Neural cell (in vitro differentiated cells): ENCODE data around the gene MYBPC1. TPM values are rescaled to one million over a fixed set of nuclear protein-coding genes. Genes with fewer than 3 reads are reported as not detected.
A peak's percentile ranks its signal among the peaks of the same experiment; 100 is the strongest.

ENCODE experiments used
- H2AFZ ChIP-seq: fragments of 200-600, 300-800 bp; sonication (generic), shearing (Covaris generic); 2 replicates; pipeline ENCODE4 v1.6.0; 2014; ENCODE audit warnings: low read depth, mild to moderate bottlenecking, antibody characterized with exemption, low read length, moderate library complexity
- H3F3A ChIP-seq: fragments of 200-600 bp; shearing (Covaris generic); 2 replicates; pipeline ENCODE4 v1.6.1; 2016; ENCODE audit warnings: mild to moderate bottlenecking, moderate library complexity, mixed read lengths, antibody characterized with exemption, low read length; ENCODE audit not compliant: insufficient read depth, poor library complexity, severe bottlenecking
- H3K27ac ChIP-seq: fragments of 200-600, 300-800 bp; sonication (generic), shearing (Covaris generic); 2 replicates; pipeline ENCODE4 v1.5.1; 2014; ENCODE audit warnings: mild to moderate bottlenecking, low read length, moderate library complexity
- H3K27me3 ChIP-seq: fragments of 300-800, 200-600 bp; sonication (generic), shearing (Covaris generic); 2 replicates; pipeline ENCODE4 v1.6.0; 2014; ENCODE audit warnings: mild to moderate bottlenecking, low read depth, low read length, moderate library complexity; ENCODE audit not compliant: insufficient read depth
- H3K36me3 ChIP-seq: fragments of 300-800, 200-600 bp; sonication (generic), shearing (Covaris generic); 2 replicates; pipeline ENCODE4 v1.5.1; 2014; ENCODE audit warnings: mild to moderate bottlenecking, antibody characterized with exemption, low read length, moderate library complexity; ENCODE audit not compliant: insufficient read depth
- H3K4me2 ChIP-seq: fragments of 300-800, 200-600 bp; sonication (generic), shearing (Covaris generic); 2 replicates; pipeline ENCODE4 v1.6.0; 2014; ENCODE audit warnings: mild to moderate bottlenecking, low read length
- H3K4me3 ChIP-seq: fragments of 300-800, 200-600 bp; sonication (generic), shearing (Covaris generic); 2 replicates; pipeline ENCODE4 v1.5.1; 2014; ENCODE audit warnings: mild to moderate bottlenecking, low read length, moderate library complexity
- H3K79me2 ChIP-seq: fragments of 200-600 bp; shearing (Covaris generic); replicated peaks from 2 replicates; pipeline ENCODE4 v1.6.0; 2014; ENCODE audit warnings: mild to moderate bottlenecking, low read length, moderate library complexity; ENCODE audit not compliant: insufficient read depth
- H3K9ac ChIP-seq: fragments of 300-800, 200-600 bp; sonication (generic), shearing (Covaris generic); 2 replicates; pipeline ENCODE4 v1.6.1; 2016; ENCODE audit warnings: mild to moderate bottlenecking, low read length, mixed read lengths
- H3K9me2 ChIP-seq: fragments of 200-600 bp; shearing (Covaris generic); 2 replicates; pipeline ENCODE4 v1.6.1; 2016; ENCODE audit warnings: mild to moderate bottlenecking, low read length, mixed read lengths; ENCODE audit not compliant: insufficient read depth
- H3K9me3 ChIP-seq: fragments of 200-600, 300-800 bp; sonication (generic), shearing (Covaris generic); 2 replicates; pipeline ENCODE4 v1.6.1; 2016; ENCODE audit warnings: mild to moderate bottlenecking, mixed run types, low read length, moderate library complexity, mixed read lengths
- H4K20me1 ChIP-seq: fragments of 200-600 bp; shearing (Covaris generic); 2 replicates; pipeline ENCODE4 v1.6.1; 2016; ENCODE audit warnings: mild to moderate bottlenecking, mixed run types; ENCODE audit not compliant: insufficient read depth
- EP300 ChIP-seq: fragments of 450-650 bp; conservative IDR thresholded peaks from 2 replicates; pipeline ENCODE4 v1.6.1; 2014; ENCODE audit warnings: antibody characterized with exemption, mild to moderate bottlenecking, moderate library complexity; ENCODE audit not compliant: poor library complexity, severe bottlenecking
- EZH2 ChIP-seq: fragments of 200-600, 300-800 bp; shearing (Covaris generic), sonication (generic); IDR thresholded peaks from 2 replicates; pipeline ENCODE4 v1.6.1; 2014; ENCODE audit warnings: antibody characterized with exemption, low read length, borderline replicate concordance, mild to moderate bottlenecking; ENCODE audit not compliant: insufficient read depth, poor library complexity, severe bottlenecking
- MXI1 ChIP-seq: fragments of 450-650 bp; conservative IDR thresholded peaks from 2 replicates; pipeline ENCODE4 v1.6.1; 2014; ENCODE audit warnings: antibody characterized with exemption, mild to moderate bottlenecking; ENCODE audit not compliant: poor library complexity, severe bottlenecking
- POLR2AphosphoS5 ChIP-seq: IDR thresholded peaks from 2 replicates; pipeline ENCODE4 v1.6.1; 2012
- RAD21 ChIP-seq: fragments of 450-650 bp; conservative IDR thresholded peaks from 2 replicates; pipeline ENCODE4 v1.6.1; 2014; ENCODE audit warnings: antibody characterized with exemption, mild to moderate bottlenecking, moderate library complexity
- SMC3 ChIP-seq: fragments of 450-650 bp; conservative IDR thresholded peaks from 2 replicates; pipeline ENCODE4 v1.6.1; 2014; ENCODE audit warnings: antibody characterized with exemption, mild to moderate bottlenecking, moderate library complexity; ENCODE audit not compliant: poor library complexity
- TAF1 ChIP-seq: IDR thresholded peaks from 2 replicates; pipeline ENCODE4 v1.6.1; 2012; ENCODE audit warnings: low read depth
- polyA plus RNA-seq: library from polyadenylated mRNA; depleted of rRNA; stranded (reverse); fragments of >200 nt; gene quantifications from 2 replicates; pipeline ENCODE4 v1.2.3, GENCODE V29; 2014
- TF ChIP-seq, protein P1 (sequence below): IDR thresholded peaks from 2 replicates; pipeline ENCODE4 v1.6.1; 2012; ENCODE audit warnings: borderline replicate concordance
- TF ChIP-seq, protein P2 (sequence below): fragments of 450-650 bp; IDR thresholded peaks from 2 replicates; pipeline ENCODE4 v1.5.1; 2014; ENCODE audit warnings: antibody characterized with exemption, mild to moderate bottlenecking, moderate library complexity; ENCODE audit not compliant: poor library complexity, severe bottlenecking

MYBPC1 gene
- polyA plus RNA-seq, 1 donor from 2014 or later = not detected

GRCh38 chr12:101637936-101638335 lies 43.2 kb downstream of the MYBPC1 start:
- Histone ChIP-seq H3K27ac (no peak overlapping the region), H3K4me3 (no peak overlapping the region), H3F3A (no peaks in the 10 kb centered on the region), H4K20me1 (no peaks in the 10 kb centered on the region), H3K9me2 (no peaks in the 10 kb centered on the region), H3K9me3 (no peaks in the 10 kb centered on the region), H2AFZ (no peak overlapping the region), H3K9ac (no peak overlapping the region), H3K27me3 (peaks cover 18% of the 10 kb centered on the region), H3K4me2 (no peak overlapping the region), H3K36me3 (no peaks in the 10 kb centered on the region), H3K79me2 (no peaks in the 10 kb centered on the region)
- no peak for TF ChIP-seq EZH2
- TF ChIP-seq, protein P1, sequence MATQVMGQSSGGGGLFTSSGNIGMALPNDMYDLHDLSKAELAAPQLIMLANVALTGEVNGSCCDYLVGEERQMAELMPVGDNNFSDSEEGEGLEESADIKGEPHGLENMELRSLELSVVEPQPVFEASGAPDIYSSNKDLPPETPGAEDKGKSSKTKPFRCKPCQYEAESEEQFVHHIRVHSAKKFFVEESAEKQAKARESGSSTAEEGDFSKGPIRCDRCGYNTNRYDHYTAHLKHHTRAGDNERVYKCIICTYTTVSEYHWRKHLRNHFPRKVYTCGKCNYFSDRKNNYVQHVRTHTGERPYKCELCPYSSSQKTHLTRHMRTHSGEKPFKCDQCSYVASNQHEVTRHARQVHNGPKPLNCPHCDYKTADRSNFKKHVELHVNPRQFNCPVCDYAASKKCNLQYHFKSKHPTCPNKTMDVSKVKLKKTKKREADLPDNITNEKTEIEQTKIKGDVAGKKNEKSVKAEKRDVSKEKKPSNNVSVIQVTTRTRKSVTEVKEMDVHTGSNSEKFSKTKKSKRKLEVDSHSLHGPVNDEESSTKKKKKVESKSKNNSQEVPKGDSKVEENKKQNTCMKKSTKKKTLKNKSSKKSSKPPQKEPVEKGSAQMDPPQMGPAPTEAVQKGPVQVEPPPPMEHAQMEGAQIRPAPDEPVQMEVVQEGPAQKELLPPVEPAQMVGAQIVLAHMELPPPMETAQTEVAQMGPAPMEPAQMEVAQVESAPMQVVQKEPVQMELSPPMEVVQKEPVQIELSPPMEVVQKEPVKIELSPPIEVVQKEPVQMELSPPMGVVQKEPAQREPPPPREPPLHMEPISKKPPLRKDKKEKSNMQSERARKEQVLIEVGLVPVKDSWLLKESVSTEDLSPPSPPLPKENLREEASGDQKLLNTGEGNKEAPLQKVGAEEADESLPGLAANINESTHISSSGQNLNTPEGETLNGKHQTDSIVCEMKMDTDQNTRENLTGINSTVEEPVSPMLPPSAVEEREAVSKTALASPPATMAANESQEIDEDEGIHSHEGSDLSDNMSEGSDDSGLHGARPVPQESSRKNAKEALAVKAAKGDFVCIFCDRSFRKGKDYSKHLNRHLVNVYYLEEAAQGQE = no peak
- no peak for TF ChIP-seq RAD21

DNA sequence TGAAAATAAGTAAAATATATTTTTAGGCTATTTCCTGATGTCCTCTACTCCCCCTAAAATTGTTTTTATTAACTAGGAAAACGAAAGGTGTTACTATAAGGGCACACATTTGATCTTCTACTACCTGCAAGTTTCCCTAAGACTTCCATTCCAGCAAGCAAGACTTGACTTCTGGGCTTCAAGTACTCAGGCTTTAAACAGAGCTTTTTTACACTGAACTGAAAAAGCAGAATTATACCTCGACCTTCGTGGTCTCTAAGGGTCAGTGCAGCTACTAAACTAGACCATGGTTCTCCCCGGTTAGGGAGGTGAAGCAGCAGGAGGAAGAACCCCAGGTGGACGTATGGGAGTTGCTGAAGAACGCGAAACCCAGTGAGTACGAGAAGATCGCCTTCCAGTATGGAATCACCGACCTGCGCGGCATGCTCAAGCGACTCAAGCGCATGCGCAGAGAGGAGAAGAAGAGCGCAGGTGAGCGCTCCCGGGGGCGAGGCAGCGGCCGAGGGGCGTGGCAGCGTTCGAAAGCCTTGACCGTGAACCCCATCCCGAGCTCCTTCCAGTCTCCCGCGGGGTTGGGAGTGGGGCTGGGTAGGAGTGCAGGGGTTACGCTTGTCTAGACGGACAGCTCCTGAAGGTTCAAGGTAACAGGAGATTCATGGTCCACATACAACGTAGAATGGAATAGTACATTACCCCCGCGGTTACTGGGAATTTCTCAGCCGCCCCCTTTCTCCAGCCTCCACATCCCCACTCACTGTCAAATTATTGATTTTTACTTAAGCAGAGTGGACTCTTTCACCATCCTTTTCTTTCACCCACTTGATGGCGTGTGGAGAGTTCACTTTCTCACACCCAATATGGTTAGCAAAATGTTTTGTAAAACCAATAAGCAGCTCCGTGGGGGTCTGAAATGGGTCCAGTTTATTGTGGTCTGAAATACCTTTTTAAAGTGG lies 47.6 kb downstream of the MYBPC1 start:
- Histone ChIP-seq H3F3A (no peaks in the 10 kb centered on the region), H3K9me3 (no peaks in the 10 kb centered on the region), H3K4me2 (peak overlapping the region; percentile 60), H3K27me3 (peaks cover 25% of the 10 kb centered on the region), H3K9ac (no peak overlapping the region), H2AFZ (peak overlapping the region; percentile 25), H4K20me1 (no peaks in the 10 kb centered on the region), H3K9me2 (no peaks in the 10 kb centered on the region), H3K36me3 (no peaks in the 10 kb centered on the region), H3K4me3 (peak overlapping the region; percentile 64), H3K79me2 (no peaks in the 10 kb centered on the region), H3K27ac (no peak overlapping the region)
- TF ChIP-seq, protein P1 = no peak
- TF ChIP-seq TAF1 (no peak), RAD21 (no peak), SMC3 (no peak), EZH2 (no peak), EP300 (no peak), MXI1 (no peak), POLR2AphosphoS5 (no peak)
- TF ChIP-seq, protein P2, sequence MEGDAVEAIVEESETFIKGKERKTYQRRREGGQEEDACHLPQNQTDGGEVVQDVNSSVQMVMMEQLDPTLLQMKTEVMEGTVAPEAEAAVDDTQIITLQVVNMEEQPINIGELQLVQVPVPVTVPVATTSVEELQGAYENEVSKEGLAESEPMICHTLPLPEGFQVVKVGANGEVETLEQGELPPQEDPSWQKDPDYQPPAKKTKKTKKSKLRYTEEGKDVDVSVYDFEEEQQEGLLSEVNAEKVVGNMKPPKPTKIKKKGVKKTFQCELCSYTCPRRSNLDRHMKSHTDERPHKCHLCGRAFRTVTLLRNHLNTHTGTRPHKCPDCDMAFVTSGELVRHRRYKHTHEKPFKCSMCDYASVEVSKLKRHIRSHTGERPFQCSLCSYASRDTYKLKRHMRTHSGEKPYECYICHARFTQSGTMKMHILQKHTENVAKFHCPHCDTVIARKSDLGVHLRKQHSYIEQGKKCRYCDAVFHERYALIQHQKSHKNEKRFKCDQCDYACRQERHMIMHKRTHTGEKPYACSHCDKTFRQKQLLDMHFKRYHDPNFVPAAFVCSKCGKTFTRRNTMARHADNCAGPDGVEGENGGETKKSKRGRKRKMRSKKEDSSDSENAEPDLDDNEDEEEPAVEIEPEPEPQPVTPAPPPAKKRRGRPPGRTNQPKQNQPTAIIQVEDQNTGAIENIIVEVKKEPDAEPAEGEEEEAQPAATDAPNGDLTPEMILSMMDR = no peak
